ENCODE measurements around the gene OR5T1.

Gene OR5T1

GRCh38 chr11:56314844-56315243, 40.9 kb downstream of the OR5T1 start, which contains the start of gene OR8K3:
OR8K3 (plus strand) TSS chr11:56315144; CDS start chr11:56318307, 3,163 bp downstream.
- H3K4me3 ChIP-seq (ENCODE audit: low read depth, low read length) = no peak within 1 kb of the TSS
- TF ChIP-seq, protein P1, sequence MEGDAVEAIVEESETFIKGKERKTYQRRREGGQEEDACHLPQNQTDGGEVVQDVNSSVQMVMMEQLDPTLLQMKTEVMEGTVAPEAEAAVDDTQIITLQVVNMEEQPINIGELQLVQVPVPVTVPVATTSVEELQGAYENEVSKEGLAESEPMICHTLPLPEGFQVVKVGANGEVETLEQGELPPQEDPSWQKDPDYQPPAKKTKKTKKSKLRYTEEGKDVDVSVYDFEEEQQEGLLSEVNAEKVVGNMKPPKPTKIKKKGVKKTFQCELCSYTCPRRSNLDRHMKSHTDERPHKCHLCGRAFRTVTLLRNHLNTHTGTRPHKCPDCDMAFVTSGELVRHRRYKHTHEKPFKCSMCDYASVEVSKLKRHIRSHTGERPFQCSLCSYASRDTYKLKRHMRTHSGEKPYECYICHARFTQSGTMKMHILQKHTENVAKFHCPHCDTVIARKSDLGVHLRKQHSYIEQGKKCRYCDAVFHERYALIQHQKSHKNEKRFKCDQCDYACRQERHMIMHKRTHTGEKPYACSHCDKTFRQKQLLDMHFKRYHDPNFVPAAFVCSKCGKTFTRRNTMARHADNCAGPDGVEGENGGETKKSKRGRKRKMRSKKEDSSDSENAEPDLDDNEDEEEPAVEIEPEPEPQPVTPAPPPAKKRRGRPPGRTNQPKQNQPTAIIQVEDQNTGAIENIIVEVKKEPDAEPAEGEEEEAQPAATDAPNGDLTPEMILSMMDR (IDR thresholded peaks at IDR 0.05; ENCODE audit: low read depth, low read length) = no peak

Measured in WI38 (cell line).